ENCODE results near the gene FOXE1.

The FOXE1 gene

GRCh38 chr9:97903177-97903576, 50.2 kb downstream of the FOXE1 start:
- H3K9me3 ChIP-seq, result no peaks in the 10 kb centered on the region
- DNase-seq, result no peak
- H3K27me3 ChIP-seq, result no peaks in the 10 kb centered on the region
- no peak overlapping the region for H3K4me3 ChIP-seq
- no peak for TF ChIP-seq CTCF (IDR thresholded peaks at IDR 0.05)
- intact Hi-C loops (cut with DNase I; ENCODE audit: low total_unique reads), result loop anchor here (2.0 kb wide), 1 partner anchor 192 kb away; no protein-coding TSS in a partner anchor
- no peaks in the 10 kb centered on the region for H3K4me1 ChIP-seq
- H3K27ac ChIP-seq, result no peak overlapping the region
- peaks cover 0 to 41% (median 9%) of the 10 kb centered on the region in 3 donors for H3K36me3 ChIP-seq

DNA sequence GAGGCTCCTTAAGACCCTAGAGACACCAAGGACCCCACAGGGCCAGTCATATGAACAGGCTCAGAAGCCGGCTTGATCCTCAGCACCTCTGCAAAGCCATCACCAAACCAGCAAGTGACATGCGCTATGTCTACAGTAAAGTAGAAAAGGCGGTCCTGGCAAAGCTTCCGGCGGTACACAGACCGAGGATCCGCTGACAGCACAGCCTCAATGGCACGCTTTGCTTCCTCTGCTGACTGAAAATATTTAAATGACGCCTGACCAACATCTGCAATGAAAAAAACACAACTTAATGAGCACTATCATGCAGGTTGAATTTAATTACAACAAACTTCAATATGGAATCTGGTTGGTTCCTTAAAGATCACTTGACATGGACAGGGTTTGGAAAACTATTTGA, 51.7 kb downstream of the FOXE1 start:
- no peaks in the 10 kb centered on the region for H3K4me1 ChIP-seq
- no peak overlapping the region for H3K4me3 ChIP-seq
- no peaks in the 10 kb centered on the region for H3K27me3 ChIP-seq
- intact Hi-C loops (cut with DNase I; ENCODE audit: low total_unique reads), result no loop called here
- TF ChIP-seq CTCF (IDR thresholded peaks at IDR 0.05), result no peak
- no peaks in the 10 kb centered on the region for H3K9me3 ChIP-seq
- H3K36me3 ChIP-seq, result peaks cover 5 to 56% (median 24%) of the 10 kb centered on the region in 3 donors
- DNase-seq, result no peak
- H3K27ac ChIP-seq, result no peak overlapping the region

- H3K4me1 ChIP-seq, result no peaks in the 10 kb centered on the region
- no peak overlapping the region for H3K27ac ChIP-seq
- DNase-seq, result no peak
Measured at GRCh38 chr9:97905228-97905627, 52.2 kb downstream of the FOXE1 start.

More at GRCh38 chr9:97905228-97905627, 52.2 kb downstream of the FOXE1 start:
- Histone ChIP-seq H3K9me3 (no peaks in the 10 kb centered on the region), H3K36me3 (peaks cover 10 to 56% (median 29%) of the 10 kb centered on the region in 3 donors), H3K27me3 (no peaks in the 10 kb centered on the region), H3K4me3 (no peak overlapping the region)
- no peak for TF ChIP-seq CTCF (IDR thresholded peaks at IDR 0.05)
- intact Hi-C loops (cut with DNase I; ENCODE audit: low total_unique reads), result no loop called here

Data from tibial artery (tissue), 4 donors.